Left ventricle myocardium superior (tissue), 1 donor: ENCODE results near the gene PAPPA. TPM values are rescaled to one million over a fixed set of nuclear protein-coding genes. Genes with fewer than 3 reads are reported as not detected.

ENCODE experiments used
- ATAC-seq: fragments of 200-7000 bp; cut with Tn5 transposase; one replicate; pipeline ENCODE4 v1.9.1; 2020; ENCODE audit warnings: mild to moderate bottlenecking, moderate library complexity
- DNase-seq: peaks from one replicate; pipeline ENCODE4 v3.0.0-alpha.2; 2020
- intact Hi-C: fragments of 100-400 bp; cut with micrococcal nuclease; formaldehyde crosslinking; loops from one replicate; pipeline ENCODE4 v1.11.0; 2022
- total RNA-seq: library from RNA; stranded (reverse); fragmentation: NEBNext Ultra II Directional; extraction: Animal tissue kit (Norgen Biotek cat#: 25700); gene quantifications from one replicate; pipeline ENCODE4 v1.2.1, GENCODE V29; 2021
- donor health status: DM: no; HTN: yes; CAD: no; lungs with severe emphysema.

PAPPA gene
- total RNA-seq, 1 donor from 2014 or later = 1.1 TPM

- ATAC-seq (no peak), DNase-seq (no peak)
Measured at GRCh38 chr9:116251366-116251765, 97.8 kb downstream of the PAPPA start.

DNA sequence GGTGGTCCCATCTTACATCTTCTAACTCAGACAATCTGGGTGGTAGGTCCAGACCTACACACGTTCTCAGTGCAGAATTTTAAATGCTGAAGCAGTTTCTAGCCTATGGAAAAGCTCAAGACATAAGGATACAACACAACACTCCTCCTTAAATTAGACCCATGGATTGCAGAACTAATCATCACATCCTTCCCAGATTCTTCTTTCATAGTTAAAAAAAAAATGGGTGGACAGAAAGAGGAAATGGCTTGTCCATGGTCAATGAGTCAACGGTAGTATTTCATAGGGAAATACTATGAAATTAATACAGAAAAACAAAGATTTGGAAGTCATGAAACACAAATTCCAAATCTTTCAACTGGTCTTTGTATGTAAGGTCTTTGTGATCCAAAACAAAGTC lies 106.9 kb downstream of the PAPPA start:
- no peak for DNase-seq
- no peak for ATAC-seq
- intact Hi-C loops = no loop called here

More at GRCh38 chr9:116251366-116251765, 97.8 kb downstream of the PAPPA start:
- intact Hi-C loops = no loop called here

GRCh38 chr9:116262448-116262847 lies 108.9 kb downstream of the PAPPA start:
- DNase-seq (no peak), ATAC-seq (no peak)
- intact Hi-C loops = no loop called here

- DNase-seq (no peak), ATAC-seq (no peak)
- intact Hi-C loops = no loop called here
Measured at GRCh38 chr9:116264361-116264760, 110.8 kb downstream of the PAPPA start.

GRCh38 chr9:116267021-116267420 lies 113.4 kb downstream of the PAPPA start:
- DNase-seq (no peak), ATAC-seq (no peak)
- intact Hi-C loops = no loop called here

- intact Hi-C loops = no loop called here
Measured at GRCh38 chr9:116269250-116269649, 115.7 kb downstream of the PAPPA start.

GRCh38 chr9:116270546-116270945 lies 117.0 kb downstream of the PAPPA start:
- intact Hi-C loops = no loop called here
- no peak for ATAC-seq
- no peak for DNase-seq

More at GRCh38 chr9:116269250-116269649, 115.7 kb downstream of the PAPPA start:
- ATAC-seq = no peak
- DNase-seq = no peak

DNA sequence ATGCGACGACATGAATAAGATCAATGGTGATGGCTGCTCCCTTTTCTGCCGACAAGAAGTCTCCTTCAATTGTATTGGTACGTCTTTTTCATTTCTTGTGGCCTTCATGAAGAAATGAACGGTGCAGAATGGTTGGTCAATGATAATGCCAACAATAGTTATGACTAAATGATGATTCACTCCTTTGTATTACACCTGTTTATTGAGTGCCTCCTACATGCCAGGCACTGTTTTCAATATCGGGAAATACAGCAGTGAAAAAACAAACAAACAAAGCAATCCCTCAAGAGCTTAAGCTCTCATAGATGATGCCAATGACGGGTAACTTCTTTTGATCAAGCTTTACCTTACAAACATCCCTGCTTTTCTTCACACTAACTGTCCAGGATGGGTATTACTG lies 117.7 kb downstream of the PAPPA start:
- intact Hi-C loops = no loop called here
- DNase-seq = no peak
- no peak for ATAC-seq

DNA sequence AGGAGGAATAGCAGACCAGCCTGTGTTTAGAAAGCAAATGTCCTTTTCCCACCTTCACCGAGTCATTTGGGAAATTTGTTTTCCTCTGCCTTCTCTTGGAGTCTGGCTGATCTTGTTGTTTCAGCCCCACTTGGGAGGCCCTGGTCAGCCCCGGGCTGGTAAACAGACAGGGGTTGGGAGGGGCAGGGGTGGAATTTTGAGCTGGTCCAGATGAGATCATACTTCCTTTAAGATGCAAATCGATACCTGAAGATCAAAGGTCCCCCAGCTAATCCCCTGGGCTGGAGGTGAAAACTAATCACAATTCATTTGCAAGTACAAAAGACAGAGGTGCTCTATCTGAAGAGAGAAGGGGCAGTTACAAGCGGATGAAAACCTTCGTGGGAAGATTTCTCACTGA lies 118.4 kb downstream of the PAPPA start:
- ATAC-seq (no peak), DNase-seq (no peak)
- intact Hi-C loops = no loop called here

GRCh38 chr9:116274293-116274692 lies 120.7 kb downstream of the PAPPA start:
- no peak for ATAC-seq
- DNase-seq = no peak

DNA sequence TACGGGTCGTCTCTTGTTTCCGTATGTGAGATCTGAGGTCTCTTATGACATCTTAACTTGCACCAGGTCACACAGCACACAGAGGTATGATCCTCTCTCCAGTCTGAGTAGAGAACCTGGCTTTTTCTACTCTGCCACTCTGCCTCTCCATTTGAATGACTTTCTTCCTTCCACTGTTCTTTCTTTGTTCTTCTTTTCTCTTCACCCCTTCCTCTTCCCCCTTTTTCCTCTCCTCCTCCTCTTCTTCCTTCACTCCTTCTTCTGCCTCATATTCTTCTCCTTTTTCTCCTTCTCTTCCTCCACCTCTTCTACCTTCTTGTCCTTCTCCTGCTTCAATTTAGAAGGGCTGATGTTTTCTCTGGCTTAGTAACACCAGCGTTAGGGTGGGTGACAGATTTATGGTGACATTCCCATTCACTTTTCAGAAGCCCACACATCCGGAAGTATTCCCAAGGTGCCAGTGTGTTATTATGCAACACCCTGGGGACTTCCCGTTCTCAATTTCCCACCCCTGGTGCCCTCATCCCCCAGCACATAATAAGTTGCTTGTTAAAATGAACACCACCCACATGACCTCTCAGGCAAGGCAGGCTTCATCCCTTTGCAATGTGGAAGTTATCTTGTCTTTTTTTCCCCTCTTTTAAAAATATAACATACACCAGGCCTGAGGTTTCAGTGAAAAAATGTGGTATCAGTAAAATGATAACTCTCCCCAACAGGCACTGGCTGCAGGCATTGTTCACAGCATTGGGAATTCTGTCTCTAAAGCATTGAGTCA lies 122.0 kb downstream of the PAPPA start:
- ATAC-seq (peak; percentile 38), DNase-seq (no peak)
- intact Hi-C loops = no loop called here

More at GRCh38 chr9:116274293-116274692, 120.7 kb downstream of the PAPPA start:
- intact Hi-C loops = no loop called here

- no peak for DNase-seq
- intact Hi-C loops = no loop called here
- ATAC-seq = peak; percentile 29
Measured at GRCh38 chr9:116276196-116276493, 122.6 kb downstream of the PAPPA start.

GRCh38 chr9:116276651-116277121 lies 123.1 kb downstream of the PAPPA start:
- ATAC-seq (peak; percentile 19), DNase-seq (no peak)
- intact Hi-C loops = no loop called here

DNA sequence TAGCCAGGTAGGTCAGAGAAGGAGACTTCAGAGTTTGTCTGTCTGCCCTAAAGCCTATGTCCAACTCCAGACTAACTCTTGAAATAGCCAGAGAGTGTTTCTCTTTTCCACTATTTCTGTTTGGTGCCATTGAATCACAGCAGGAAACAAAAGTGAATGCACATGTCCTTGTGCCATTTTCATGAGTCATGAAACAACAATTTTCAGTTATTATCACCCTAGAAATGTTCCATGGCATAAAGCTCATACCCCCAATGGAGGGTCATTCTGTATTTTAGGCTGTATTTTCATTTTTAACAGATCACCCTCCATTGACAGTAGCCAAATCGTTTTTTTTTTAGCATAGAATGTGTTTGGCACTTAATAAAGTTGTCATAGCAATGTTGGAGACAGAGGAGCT lies 124.7 kb downstream of the PAPPA start:
- intact Hi-C loops = no loop called here
- ATAC-seq (no peak), DNase-seq (no peak)

GRCh38 chr9:116279230-116279629 lies 125.6 kb downstream of the PAPPA start:
- intact Hi-C loops = no loop called here
- no peak for DNase-seq
- no peak for ATAC-seq

- ATAC-seq (no peak), DNase-seq (no peak)
- intact Hi-C loops = no loop called here
Measured at GRCh38 chr9:116280529-116280928, 126.9 kb downstream of the PAPPA start.

- intact Hi-C loops = no loop called here
- no peak for DNase-seq
- no peak for ATAC-seq
Measured at GRCh38 chr9:116282597-116282996, 129.0 kb downstream of the PAPPA start.

DNA sequence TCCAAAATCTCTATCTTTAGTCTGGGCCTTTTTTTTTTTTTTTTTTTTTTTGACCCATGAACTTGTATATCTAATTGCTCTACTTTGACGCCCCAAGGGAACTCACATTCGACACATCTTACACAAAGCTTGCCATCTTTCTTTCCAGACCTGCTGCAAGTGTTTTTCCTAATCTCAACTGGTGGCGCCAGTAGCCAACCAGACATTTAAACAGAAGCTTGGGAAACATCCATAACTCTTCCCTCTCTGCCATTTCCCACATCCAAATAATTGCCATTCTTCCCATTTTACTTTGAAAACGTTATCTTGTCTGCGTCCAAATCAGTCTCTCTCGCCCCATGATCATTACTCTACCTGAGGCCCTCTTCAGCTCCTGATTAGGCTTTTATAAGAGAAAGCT lies 130.9 kb downstream of the PAPPA start:
- DNase-seq (no peak), ATAC-seq (no peak)
- intact Hi-C loops = no loop called here

DNA sequence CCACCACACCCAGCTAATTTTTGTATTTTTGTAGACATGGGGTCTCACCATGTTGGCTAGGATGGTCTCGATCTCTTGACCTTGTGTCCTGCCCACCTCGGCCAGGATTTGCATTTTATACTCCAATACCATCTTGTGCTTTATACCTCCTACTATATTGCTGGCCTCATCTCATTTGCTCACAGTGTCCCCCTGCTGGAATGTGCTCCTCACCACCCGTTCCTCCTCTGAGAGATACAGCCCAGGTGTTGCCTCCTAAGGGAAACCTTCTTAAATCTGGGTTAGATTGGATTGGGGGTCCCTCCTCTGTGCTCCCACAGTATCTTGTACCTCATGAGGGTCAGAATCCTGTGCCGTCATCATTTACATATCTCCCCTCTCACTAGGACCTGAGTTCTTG lies 131.7 kb downstream of the PAPPA start:
- no peak for ATAC-seq
- intact Hi-C loops = no loop called here

DNA sequence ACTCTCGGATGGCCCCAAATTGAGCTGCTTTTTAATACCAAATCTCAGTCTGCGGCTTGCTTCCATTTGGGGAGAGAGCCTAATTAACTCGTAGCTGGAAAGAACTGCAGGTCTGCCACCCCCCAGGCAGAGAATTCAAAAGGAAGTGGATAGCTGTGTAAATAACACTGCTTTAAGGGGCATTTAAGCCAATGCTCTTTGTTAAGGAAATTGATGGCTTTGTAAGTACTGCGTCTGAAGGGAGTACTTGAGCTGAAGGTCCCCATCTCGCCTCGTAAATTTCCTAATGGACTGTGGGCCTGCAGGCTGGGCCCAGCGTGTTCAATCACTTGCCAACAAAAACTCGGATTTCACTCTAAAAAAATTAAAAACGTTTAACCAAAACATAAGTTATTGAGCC lies 132.7 kb downstream of the PAPPA start:
- DNase-seq (no peak), ATAC-seq (peak; percentile 23)
- intact Hi-C loops = no loop called here

More for the DNA sequence above, 131.7 kb downstream of the PAPPA start:
- no peak for DNase-seq

DNA sequence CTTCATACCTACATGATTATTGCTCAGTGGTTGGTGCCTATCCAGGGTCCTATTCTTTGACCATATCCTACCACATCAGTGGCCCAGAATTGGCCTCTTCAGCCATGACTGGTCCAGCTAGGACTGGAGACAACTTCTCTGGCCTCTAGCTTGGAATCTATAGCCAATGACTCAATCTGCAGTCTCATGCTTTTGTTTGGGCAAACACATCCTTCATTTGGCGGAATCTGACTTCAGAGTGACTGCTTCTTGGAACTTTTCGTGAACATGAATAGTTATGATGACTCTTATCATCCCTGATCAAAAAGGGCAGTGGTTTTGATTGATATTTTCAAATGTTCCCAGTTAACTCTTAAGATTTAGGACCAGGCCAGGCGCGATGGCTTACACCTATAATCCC lies 134.1 kb downstream of the PAPPA start:
- DNase-seq (no peak), ATAC-seq (no peak)
- intact Hi-C loops = no loop called here
